Measurements from ENCODE around the gene FOXO4.

The FOXO4 gene

GRCh38 chrX:71117358-71117757 is 21.7 kb downstream of the FOXO4 start:
- ChIA-PET CTCF (interaction anchor here (0.6 to 6.1 kb wide), 5 partner anchors 9 to 20 kb away, joined by 3 to 72 read pairs (median 3); no protein-coding TSS in a partner anchor), POLR2A (interaction anchor here (1.8 to 2.7 kb wide), 2 partner anchors 16 to 21 kb away, joined by 7 to 14 read pairs; partner anchors contain the start of gene FOXO4)
- Histone ChIP-seq H3K4me3 (ENCODE audit: control insufficient read depth in 1 of 7, extremely low read depth in 1 of 7, insufficient read depth in 4 of 7, low read depth in 2 of 7, low read length in 6 of 7) (peak overlapping the region in 1 of 7 experiments; percentile 85), H3K27me3 (replicated peaks in 2 of 5; ENCODE audit: control insufficient read depth in 4 of 5, insufficient read depth in 5 of 5, low read length in 4 of 5) (no peaks in the 10 kb centered on the region), H3K4me1 (ENCODE audit: control extremely low read depth in 1 of 4, control insufficient read depth in 4 of 4, insufficient read depth in 4 of 4, low read length in 3 of 4) (peaks cover 13 to 26% (median 15%) of the 10 kb centered on the region in 4 experiments), H3K27ac (ENCODE audit: insufficient read depth in 1 of 2, low read depth in 1 of 2, low read length in 2 of 2, poor library complexity in 1 of 2, severe bottlenecking in 2 of 2) (no peak overlapping the region), H3K36me3 (ENCODE audit: control insufficient read depth in 4 of 4, insufficient read depth in 4 of 4, low read length in 3 of 4) (peaks cover 9 to 21% (median 16%) of the 10 kb centered on the region in 4 experiments), H3K9me3 (ENCODE audit: control extremely low read depth in 1 of 5, control insufficient read depth in 4 of 5, insufficient read depth in 2 of 5, low read depth in 1 of 5, low read length in 4 of 5) (no peaks in the 10 kb centered on the region)
- no peak for DNase-seq
- 85% methylated on average over 8 of the region's 10 CpGs for WGBS (ENCODE audit: insufficient coverage)

GRCh38 chrX:71118032-71118984 is 22.7 kb downstream of the FOXO4 start, which contains the start of gene MED12:
Gene MED12, plus strand, starts transcription at chrX:71118596. Its CDS starts 159 bp downstream, at chrX:71118755.
- peaks cover 13 to 31% (median 22%) of the 10 kb centered on the region in 4 experiments for H3K36me3 ChIP-seq (ENCODE audit: control insufficient read depth in 4 of 4, insufficient read depth in 4 of 4, low read length in 3 of 4)
- POLR2A ChIA-PET = interaction anchor here (0.7 to 2.7 kb wide), 7 partner anchors 8 to 150 kb away, joined by 3 to 14 read pairs (median 5); partner anchors contain the start of genes CXorf65 and FOXO4
- no peaks in the 10 kb centered on the region for H3K27me3 ChIP-seq (replicated peaks in 2 of 5; ENCODE audit: control insufficient read depth in 4 of 5, insufficient read depth in 5 of 5, low read length in 4 of 5)
- peaks cover 7 to 18% (median 12%) of the 10 kb centered on the region in 4 experiments for H3K4me1 ChIP-seq (ENCODE audit: control extremely low read depth in 1 of 4, control insufficient read depth in 4 of 4, insufficient read depth in 4 of 4, low read length in 3 of 4)
- 27% methylated on average over 44 of the region's 56 CpGs for whole genome bisulfite sequencing (ENCODE audit: insufficient coverage)
- CTCF ChIA-PET = interaction anchor here (1.0 to 6.1 kb wide), 8 partner anchors 8 to 21 kb away, joined by 3 to 72 read pairs (median 4); partner anchors contain the start of gene CXorf65
- peak; percentile 85 to 93 (median 93) for DNase-seq
- H3K27ac ChIP-seq (ENCODE audit: insufficient read depth in 1 of 2, low read depth in 1 of 2, low read length in 2 of 2, poor library complexity in 1 of 2, severe bottlenecking in 2 of 2) = peak within 1 kb of the TSS; percentile 68 to 88
- peak within 1 kb of the TSS; percentile 49 to 85 (median 66) for H3K4me3 ChIP-seq (ENCODE audit: control insufficient read depth in 1 of 7, extremely low read depth in 1 of 7, insufficient read depth in 4 of 7, low read depth in 2 of 7, low read length in 6 of 7)
- H3K9me3 ChIP-seq (ENCODE audit: control extremely low read depth in 1 of 5, control insufficient read depth in 4 of 5, insufficient read depth in 2 of 5, low read depth in 1 of 5, low read length in 4 of 5) = no peaks in the 10 kb centered on the region

GRCh38 chrX:71118985-71119535 is 23.4 kb downstream of the FOXO4 start:
- Histone ChIP-seq H3K27ac (ENCODE audit: insufficient read depth in 1 of 2, low read depth in 1 of 2, low read length in 2 of 2, poor library complexity in 1 of 2, severe bottlenecking in 2 of 2) (peak overlapping the region; percentile 68 to 88), H3K9me3 (ENCODE audit: control extremely low read depth in 1 of 5, control insufficient read depth in 4 of 5, insufficient read depth in 2 of 5, low read depth in 1 of 5, low read length in 4 of 5) (no peaks in the 10 kb centered on the region), H3K4me1 (ENCODE audit: control extremely low read depth in 1 of 4, control insufficient read depth in 4 of 4, insufficient read depth in 4 of 4, low read length in 3 of 4) (peaks cover 7 to 16% (median 12%) of the 10 kb centered on the region in 4 experiments), H3K36me3 (ENCODE audit: control insufficient read depth in 4 of 4, insufficient read depth in 4 of 4, low read length in 3 of 4) (peaks cover 15 to 37% (median 27%) of the 10 kb centered on the region in 4 experiments), H3K4me3 (ENCODE audit: control insufficient read depth in 1 of 7, extremely low read depth in 1 of 7, insufficient read depth in 4 of 7, low read depth in 2 of 7, low read length in 6 of 7) (peak overlapping the region in 6 of 7 experiments; percentile 64 to 85 (median 70)), H3K27me3 (replicated peaks in 2 of 5; ENCODE audit: control insufficient read depth in 4 of 5, insufficient read depth in 5 of 5, low read length in 4 of 5) (no peaks in the 10 kb centered on the region)
- POLR2A ChIA-PET = interaction anchor here (0.7 to 2.7 kb wide), 6 partner anchors 9 to 151 kb away, joined by 3 to 14 read pairs (median 6); partner anchors contain the start of gene FOXO4
- CTCF ChIA-PET = interaction anchor here (1.0 to 6.1 kb wide), 5 partner anchors 9 to 20 kb away, joined by 3 to 72 read pairs (median 5); partner anchors contain the start of gene CXorf65
- WGBS (ENCODE audit: insufficient coverage) = 47% methylated on average over 9 of the region's 17 CpGs
- DNase-seq = no peak

GRCh38 chrX:71128166-71128833 is 32.6 kb downstream of the FOXO4 start:
- ChIA-PET POLR2A (interaction anchor here (1.4 kb wide), 1 partner anchor 26 kb away, joined by 3 read pairs; no protein-coding TSS in a partner anchor), CTCF (interaction anchor here (0.7 to 6.4 kb wide), 6 partner anchors 9 to 54 kb away, joined by 3 to 109 read pairs (median 5); partner anchors contain the start of genes CXorf65 and MED12)
- DNase-seq = no peak
- peaks cover 0 to 2% (median 0%) of the 10 kb centered on the region in 4 experiments for H3K4me1 ChIP-seq (ENCODE audit: control extremely low read depth in 1 of 4, control insufficient read depth in 4 of 4, insufficient read depth in 4 of 4, low read length in 3 of 4)
- WGBS (ENCODE audit: insufficient coverage) = 85% methylated on average over 12 of the region's 12 CpGs
- no peak overlapping the region for H3K27ac ChIP-seq (ENCODE audit: insufficient read depth in 1 of 2, low read depth in 1 of 2, low read length in 2 of 2, poor library complexity in 1 of 2, severe bottlenecking in 2 of 2)
- no peak overlapping the region for H3K4me3 ChIP-seq (ENCODE audit: control insufficient read depth in 1 of 7, extremely low read depth in 1 of 7, insufficient read depth in 4 of 7, low read depth in 2 of 7, low read length in 6 of 7)
- no peaks in the 10 kb centered on the region for H3K9me3 ChIP-seq (ENCODE audit: control extremely low read depth in 1 of 5, control insufficient read depth in 4 of 5, insufficient read depth in 2 of 5, low read depth in 1 of 5, low read length in 4 of 5)
- peaks cover 0 to 2% (median 0%) of the 10 kb centered on the region in 5 experiments for H3K27me3 ChIP-seq (replicated peaks in 2 of 5; ENCODE audit: control insufficient read depth in 4 of 5, insufficient read depth in 5 of 5, low read length in 4 of 5)
- peaks cover 22 to 92% (median 56%) of the 10 kb centered on the region in 4 experiments for H3K36me3 ChIP-seq (ENCODE audit: control insufficient read depth in 4 of 4, insufficient read depth in 4 of 4, low read length in 3 of 4)

GRCh38 chrX:71128915-71129765 is 33.5 kb downstream of the FOXO4 start:
- H3K4me1 ChIP-seq (ENCODE audit: control extremely low read depth in 1 of 4, control insufficient read depth in 4 of 4, insufficient read depth in 4 of 4, low read length in 3 of 4) = peaks cover 0 to 2% (median 0%) of the 10 kb centered on the region in 4 experiments
- no peak overlapping the region for H3K27ac ChIP-seq (ENCODE audit: insufficient read depth in 1 of 2, low read depth in 1 of 2, low read length in 2 of 2, poor library complexity in 1 of 2, severe bottlenecking in 2 of 2)
- ChIA-PET CTCF (interaction anchor here (0.7 to 6.4 kb wide), 11 partner anchors 9 to 159 kb away, joined by 3 to 109 read pairs (median 7); partner anchors contain the start of genes CXorf65, MED12 and NLGN3), POLR2A (interaction anchor here (1.4 kb wide), 1 partner anchor 27 kb away, joined by 3 read pairs; no protein-coding TSS in a partner anchor)
- peaks cover 0 to 2% (median 0%) of the 10 kb centered on the region in 5 experiments for H3K27me3 ChIP-seq (replicated peaks in 2 of 5; ENCODE audit: control insufficient read depth in 4 of 5, insufficient read depth in 5 of 5, low read length in 4 of 5)
- 60% methylated on average over 8 of the region's 18 CpGs for WGBS (ENCODE audit: insufficient coverage)
- DNase-seq = peak; percentile 52 to 82 (median 73)
- H3K36me3 ChIP-seq (ENCODE audit: control insufficient read depth in 4 of 4, insufficient read depth in 4 of 4, low read length in 3 of 4) = peaks cover 19 to 90% (median 54%) of the 10 kb centered on the region in 4 experiments
- H3K4me3 ChIP-seq (ENCODE audit: control insufficient read depth in 1 of 7, extremely low read depth in 1 of 7, insufficient read depth in 4 of 7, low read depth in 2 of 7, low read length in 6 of 7) = no peak overlapping the region
- no peaks in the 10 kb centered on the region for H3K9me3 ChIP-seq (ENCODE audit: control extremely low read depth in 1 of 5, control insufficient read depth in 4 of 5, insufficient read depth in 2 of 5, low read depth in 1 of 5, low read length in 4 of 5)
